GM10248 (cell line): ENCODE data around the gene ARHGAP25.

Experiments
- CTCF ChIA-PET: fragments of 300-600 bp; sonication (Branson Sonifier 250); formaldehyde crosslinking; extraction: SDS; loops from one replicate; lab custom pipeline; 2021; ENCODE audit warnings: antibody characterized with exemption; lab: Yijun Ruan, JAX
- POLR2A ChIA-PET: fragments of 350-650 bp; sonication (Branson Sonifier 250); formaldehyde crosslinking; extraction: SDS; loops from one replicate; lab custom pipeline; 2020; ENCODE audit warnings: antibody characterized with exemption; lab: Yijun Ruan, JAX
- DNase-seq: peaks from one replicate; pipeline ENCODE4 v3.0.0; 2012; ENCODE audit errors: extremely low spot score
- TF ChIP-seq, protein P1 (sequence below): IDR thresholded peaks from 2 replicates; pipeline ENCODE4 v1.5.1; 2012; ENCODE audit warnings: mild to moderate bottlenecking, low read depth; ENCODE audit errors: extremely low read depth, missing control alignments, control extremely low read depth

ARHGAP25 gene

DNA sequence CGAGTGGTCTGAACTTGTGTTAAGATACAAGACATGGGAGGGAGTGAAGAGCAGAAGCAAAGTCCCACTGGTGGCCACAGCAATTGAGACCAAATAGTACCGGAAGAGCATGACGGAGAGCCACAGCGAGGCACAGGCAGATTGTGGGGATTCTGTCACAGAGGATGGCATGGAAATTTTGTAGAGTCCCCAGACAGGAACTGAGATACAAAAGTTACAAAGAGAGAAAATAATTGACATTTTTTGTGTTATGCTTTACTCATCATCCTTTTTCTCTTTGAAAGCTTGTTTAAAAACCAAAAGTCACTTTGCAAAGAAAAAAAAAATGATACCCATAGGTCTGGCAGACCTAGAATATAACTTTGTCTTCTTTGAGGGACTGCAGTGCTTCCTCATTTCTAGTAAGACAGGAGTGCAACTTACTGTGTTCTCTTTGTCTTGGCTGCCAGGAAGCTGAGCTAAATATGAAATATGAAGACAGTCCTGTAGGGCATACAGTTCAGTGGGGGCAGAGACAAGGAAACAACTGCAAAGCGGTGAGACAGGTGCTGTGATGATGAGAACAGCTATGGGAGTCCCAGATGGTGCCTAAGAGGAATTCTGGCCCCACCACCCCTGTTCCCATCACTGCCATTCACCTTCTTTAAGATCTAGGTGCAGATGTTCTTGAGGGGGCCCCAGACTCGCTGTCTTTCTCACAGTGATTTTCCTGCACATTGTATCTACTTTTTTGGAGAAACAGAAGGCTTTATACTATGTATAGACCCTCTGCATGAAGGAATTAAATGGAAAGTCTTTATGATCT, 5.2 kb downstream of the ARHGAP25 start:
- TF ChIP-seq, protein P1, sequence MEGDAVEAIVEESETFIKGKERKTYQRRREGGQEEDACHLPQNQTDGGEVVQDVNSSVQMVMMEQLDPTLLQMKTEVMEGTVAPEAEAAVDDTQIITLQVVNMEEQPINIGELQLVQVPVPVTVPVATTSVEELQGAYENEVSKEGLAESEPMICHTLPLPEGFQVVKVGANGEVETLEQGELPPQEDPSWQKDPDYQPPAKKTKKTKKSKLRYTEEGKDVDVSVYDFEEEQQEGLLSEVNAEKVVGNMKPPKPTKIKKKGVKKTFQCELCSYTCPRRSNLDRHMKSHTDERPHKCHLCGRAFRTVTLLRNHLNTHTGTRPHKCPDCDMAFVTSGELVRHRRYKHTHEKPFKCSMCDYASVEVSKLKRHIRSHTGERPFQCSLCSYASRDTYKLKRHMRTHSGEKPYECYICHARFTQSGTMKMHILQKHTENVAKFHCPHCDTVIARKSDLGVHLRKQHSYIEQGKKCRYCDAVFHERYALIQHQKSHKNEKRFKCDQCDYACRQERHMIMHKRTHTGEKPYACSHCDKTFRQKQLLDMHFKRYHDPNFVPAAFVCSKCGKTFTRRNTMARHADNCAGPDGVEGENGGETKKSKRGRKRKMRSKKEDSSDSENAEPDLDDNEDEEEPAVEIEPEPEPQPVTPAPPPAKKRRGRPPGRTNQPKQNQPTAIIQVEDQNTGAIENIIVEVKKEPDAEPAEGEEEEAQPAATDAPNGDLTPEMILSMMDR, result no peak
- CTCF ChIA-PET, result interaction anchor here (1.0 to 7.1 kb wide), 12 partner anchors 11 to 186 kb away, joined by 3 to 99 read pairs (median 4); no protein-coding TSS in a partner anchor
- POLR2A ChIA-PET, result no interaction called here
- no peak for DNase-seq

DNA sequence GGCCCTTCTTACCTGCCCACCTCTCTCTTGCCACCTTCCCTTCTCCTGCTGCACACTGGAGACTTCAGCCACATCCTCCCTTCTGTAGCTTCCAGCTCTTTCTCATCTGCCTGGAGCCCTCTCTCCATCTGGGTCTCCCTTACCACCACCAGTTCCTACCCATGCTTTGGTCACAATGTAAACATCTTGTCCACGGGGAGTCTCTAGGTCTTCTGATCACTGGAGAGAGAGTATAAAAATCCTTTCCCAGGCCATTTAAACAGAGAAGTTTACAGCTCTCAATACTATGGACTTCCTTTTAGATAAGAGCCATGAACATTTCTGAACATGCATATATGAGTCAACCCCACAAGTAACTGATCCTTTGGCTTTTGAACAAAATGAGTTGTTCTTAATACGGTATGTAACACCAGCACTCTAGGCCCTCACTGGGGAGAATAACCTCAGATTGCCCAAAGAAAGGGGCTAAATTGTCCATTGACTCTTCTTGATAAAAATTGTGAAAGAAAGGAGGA, 5.8 kb downstream of the ARHGAP25 start:
- ChIA-PET CTCF (interaction anchor here (0.9 to 7.1 kb wide), 14 partner anchors 10 to 204 kb away, joined by 3 to 99 read pairs (median 4); no protein-coding TSS in a partner anchor), POLR2A (no interaction called here)
- no peak for DNase-seq
- TF ChIP-seq, protein P1, result no peak

DNA sequence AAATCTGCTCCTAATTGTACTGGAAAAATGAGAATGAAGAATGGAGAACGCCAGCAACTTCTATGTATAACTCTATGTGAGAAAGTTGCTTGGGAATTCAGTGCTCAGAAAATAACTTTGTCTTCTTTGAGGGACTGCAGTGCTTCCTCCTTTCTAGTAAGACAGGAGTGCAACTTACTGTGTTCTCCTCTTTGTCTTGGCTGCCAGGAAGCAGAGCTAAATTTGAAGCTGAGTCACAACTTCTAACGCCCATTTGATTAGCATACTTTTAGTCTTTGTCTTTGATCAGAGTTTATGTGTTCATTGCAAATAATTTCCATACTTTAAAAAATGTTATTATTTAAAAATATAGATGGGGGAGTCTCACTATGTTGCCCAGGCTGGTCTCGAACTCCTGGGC, 6.6 kb downstream of the ARHGAP25 start:
- ChIA-PET CTCF (interaction anchor here (0.9 to 7.1 kb wide), 11 partner anchors 9 to 203 kb away, joined by 3 to 99 read pairs (median 5); no protein-coding TSS in a partner anchor), POLR2A (no interaction called here)
- no peak for DNase-seq
- TF ChIP-seq, protein P1, result no peak

DNA sequence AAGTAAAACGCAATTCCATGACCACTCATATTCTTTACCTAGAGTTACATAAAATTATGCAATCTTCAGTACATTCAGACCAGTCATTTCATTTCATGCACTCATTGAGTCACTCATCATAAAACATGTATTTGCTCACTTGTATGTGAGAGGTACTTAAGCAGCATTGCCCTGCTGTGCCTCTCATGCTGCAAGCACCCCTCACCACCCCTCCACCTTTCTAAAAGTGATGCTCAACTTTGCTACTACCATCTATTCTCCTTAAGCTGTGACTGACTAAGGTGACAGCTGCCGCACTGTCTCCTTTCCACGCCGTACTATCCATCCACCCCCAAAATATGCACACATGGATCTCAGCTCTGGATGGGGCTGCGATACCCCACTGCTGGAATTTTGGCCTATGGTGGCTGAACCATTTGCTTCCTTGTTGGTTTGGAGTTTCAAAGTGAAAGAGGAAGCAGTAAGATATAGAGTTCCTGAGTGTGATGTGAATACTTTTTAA, 7.2 kb downstream of the ARHGAP25 start:
- TF ChIP-seq, protein P1, result no peak
- no peak for DNase-seq
- CTCF ChIA-PET, result interaction anchor here (1.2 to 7.1 kb wide), 8 partner anchors 9 to 166 kb away, joined by 3 to 99 read pairs (median 5); no protein-coding TSS in a partner anchor
- POLR2A ChIA-PET, result no interaction called here

DNA sequence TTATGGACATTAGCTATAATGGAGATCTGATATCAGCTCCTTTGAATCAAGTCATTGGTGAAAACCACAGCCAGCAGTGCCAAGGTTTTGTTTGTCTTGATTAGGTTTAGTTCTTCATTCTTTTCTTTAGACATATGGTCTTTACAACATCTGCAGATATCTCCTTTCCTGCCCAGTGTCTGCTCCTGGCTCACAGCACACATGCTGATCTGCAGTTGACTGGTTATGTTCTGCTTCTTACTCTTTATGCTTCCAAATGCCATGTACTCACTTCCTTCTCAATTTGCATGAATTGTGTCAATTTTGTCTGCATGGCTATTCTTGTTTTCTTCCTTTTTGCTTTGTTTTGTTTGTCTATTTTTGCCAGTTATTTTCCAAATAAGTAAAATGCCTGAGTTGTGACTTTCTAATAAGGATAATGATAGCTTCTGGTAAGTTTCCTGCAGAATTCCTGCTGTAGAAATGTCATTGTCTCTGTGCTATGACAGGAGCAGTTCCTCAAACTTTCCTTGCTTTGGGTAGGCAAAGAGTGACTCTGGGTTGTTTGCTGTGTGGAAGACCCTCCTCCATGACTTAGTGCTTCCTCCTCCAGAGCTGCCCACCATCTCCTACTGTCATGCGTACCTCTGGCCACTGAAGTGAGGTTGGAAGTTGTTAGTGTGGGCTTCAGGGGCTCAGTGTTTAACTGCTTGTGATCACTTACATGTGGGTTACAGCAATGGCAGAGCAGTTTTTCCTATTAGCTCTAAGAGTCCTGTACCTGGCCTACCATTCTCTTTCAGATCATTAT, 8.2 kb downstream of the ARHGAP25 start:
- ChIA-PET POLR2A (no interaction called here), CTCF (interaction anchor here (1.4 to 7.1 kb wide), 7 partner anchors 8 to 200 kb away, joined by 3 to 99 read pairs (median 5); no protein-coding TSS in a partner anchor)
- DNase-seq, result no peak
- TF ChIP-seq, protein P1, result no peak

DNA sequence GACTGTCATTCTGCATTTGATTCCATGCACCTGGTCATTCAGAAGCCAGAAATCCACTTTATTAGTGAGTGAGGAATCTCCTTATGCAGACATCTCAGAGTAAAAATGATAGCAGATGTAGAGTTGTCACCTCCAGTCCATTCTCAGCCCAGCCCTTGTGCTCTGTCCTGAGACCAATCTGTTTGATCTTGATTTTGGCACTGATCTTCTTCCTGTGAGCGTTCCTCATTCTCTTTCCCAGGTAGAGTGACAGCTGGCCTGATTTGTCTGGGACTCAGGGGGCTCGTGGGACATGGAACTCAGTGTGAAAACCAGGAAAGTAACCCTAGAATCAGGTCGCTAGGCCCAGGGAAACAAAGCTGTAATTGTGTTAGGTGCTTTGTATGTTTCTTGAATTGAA, 8.9 kb downstream of the ARHGAP25 start:
- no peak for DNase-seq
- ChIA-PET POLR2A (no interaction called here), CTCF (interaction anchor here (1.0 to 7.1 kb wide), 6 partner anchors 7 to 200 kb away, joined by 3 to 99 read pairs (median 6); no protein-coding TSS in a partner anchor)
- TF ChIP-seq, protein P1, result no peak
